K562 (cell line): ENCODE results near the gene RAB1B. TPM values are rescaled to one million over a fixed set of nuclear protein-coding genes. Genes with fewer than 3 reads are reported as not detected.

Experiments used
- AFF4 ChIP-seq: sonication (generic); formaldehyde crosslinking; IDR thresholded peaks from 2 replicates; pipeline ENCODE4 v1.8.0; 2023; ENCODE audit warnings: mild to moderate bottlenecking, missing genetic modification reagents
- CEBPG ChIP-seq, 3 experiments: fragments of 200-800 bp in 1 of 3; sonication (Bioruptor generic) in 1 of 3; sonication (generic) in 1 of 3; formaldehyde crosslinking in 1 of 3; IDR thresholded peaks in 2 of 3; conservative IDR thresholded peaks in 1 of 3; 2 replicates each; pipeline versions ENCODE4 v1.6.1 to v1.8.0; 2016 to 2022; ENCODE audit warnings: missing compliant biosample characterization in 2 of 3, missing genetic modification characterization in 2 of 3, mild to moderate bottlenecking in 1 of 3, missing genetic modification reagents in 1 of 3
- ELF1 ChIP-seq: fragments of 200-800 bp; sonication (Bioruptor generic); IDR thresholded peaks from 2 replicates; pipeline ENCODE4 v1.6.1; 2016; ENCODE audit warnings: missing genetic modification characterization, missing compliant biosample characterization
- ETS1 ChIP-seq: conservative IDR thresholded peaks from 2 replicates; pipeline ENCODE4 v1.6.1; 2011; ENCODE audit warnings: low read depth, mild to moderate bottlenecking, low read length; ENCODE audit not compliant: control insufficient read depth
- FOSL1 ChIP-seq: fragments of 200-800 bp; sonication (Bioruptor generic); conservative IDR thresholded peaks from 2 replicates; pipeline ENCODE4 v1.6.1; 2016; ENCODE audit warnings: missing genetic modification characterization, missing compliant biosample characterization
- FOXK2 ChIP-seq, 2 experiments: fragments of 450-650 bp; IDR thresholded peaks in 1 of 2; conservative IDR thresholded peaks in 1 of 2; 2 replicates each; pipeline ENCODE4 v1.6.1; 2016; ENCODE audit warnings: low read depth in 2 of 2, mild to moderate bottlenecking in 1 of 2
- JUND ChIP-seq, 2 experiments: IDR thresholded peaks; 2 replicates in 1 of 2; 3 replicates in 1 of 2; pipeline ENCODE4 v1.6.1; 2011; ENCODE audit warnings: borderline replicate concordance in 2 of 2, low read depth in 2 of 2, low read length in 2 of 2, improper control_type of control experiment in 1 of 2, missing biosample characterization in 1 of 2, missing genetic modification characterization in 1 of 2, missing genetic modification reagents in 1 of 2
- KDM5B ChIP-seq: fragments of 200-600 bp; sonication (generic); IDR thresholded peaks from 2 replicates; pipeline ENCODE4 v1.6.1; 2012; ENCODE audit warnings: low read depth, mild to moderate bottlenecking, moderate library complexity, low read length, control low read depth, inconsistent platforms; ENCODE audit not compliant: insufficient replicate concordance
- SP2 ChIP-seq: IDR thresholded peaks from 2 replicates; pipeline ENCODE4 v1.6.1; 2011; ENCODE audit warnings: mild to moderate bottlenecking, low read depth, low read length, moderate library complexity; ENCODE audit not compliant: poor library complexity, severe bottlenecking; ENCODE audit errors: extremely low read depth
- ZBTB17 ChIP-seq: fragments of 450-650 bp; formaldehyde crosslinking; IDR thresholded peaks from 2 replicates; pipeline ENCODE4 v1.4.0; 2020; ENCODE audit warnings: mild to moderate bottlenecking
- ZNF76 ChIP-seq: fragments of 250-450 bp; sonication (Bioruptor Pico); IDR thresholded peaks from 2 replicates; pipeline ENCODE4 v1.4.0; 2020; ENCODE audit warnings: mild to moderate bottlenecking, moderate library complexity, borderline replicate concordance
- ZZZ3 ChIP-seq: fragments of 450-650 bp; IDR thresholded peaks from 2 replicates; pipeline ENCODE4 v1.6.1; 2016; ENCODE audit warnings: antibody characterized with exemption, mild to moderate bottlenecking, moderate library complexity
- polyA plus RNA-seq, 8 experiments: library from polyadenylated mRNA; depleted of rRNA in 4 of 8; stranded (reverse) in 5 of 8; unstranded in 3 of 8; fragments of >200 nt; fragmentation: Nextera tagmentation in 2 of 8; fragmentation: Illumina TruSeq in 1 of 8; extraction: Ambion mirVana in 2 of 8; extraction: Trizol in 1 of 8; gene quantifications; 2 replicates each; pipeline versions ENCODE4 v1.2.1 to v1.2.3, GENCODE V29; 2011 to 2014; ENCODE audit warnings: inconsistent platforms in 1 of 8, missing spikeins in 1 of 8
- total RNA-seq, 7 experiments: library from RNA; depleted of rRNA in 6 of 7; stranded (reverse); fragments of >200 nt in 6 of 7; fragmentation: Illumina TruSeq in 2 of 7; extraction: Trizol in 2 of 7; gene quantifications; 2 replicates each; pipeline versions ENCODE4 v1.2.1 to v1.2.3, GENCODE V29; 2011 to 2021; ENCODE audit warnings: low replicate concordance in 1 of 7
- TF ChIP-seq, protein P1 (sequence below): fragments of 450-650 bp; formaldehyde crosslinking; IDR thresholded peaks from 2 replicates; pipeline ENCODE4 v1.4.0; 2020; ENCODE audit warnings: mild to moderate bottlenecking, mixed read lengths
- TF ChIP-seq, protein P2 (sequence below): fragments of 250-450 bp; sonication (Bioruptor Pico); IDR thresholded peaks from 2 replicates; pipeline ENCODE4 v1.4.0; 2020; ENCODE audit warnings: mild to moderate bottlenecking

The RAB1B gene
- total and polyA plus RNA-seq, 9 of the 15 experiments (the other 6 are each of a cell fraction or from before 2014, with no cell fraction given) = 5.6 to 146 (median 98.6) TPM

GRCh38 chr11:66288671-66289547, 20.5 kb downstream of the RAB1B start, which contains the start of gene YIF1A (continued):
- TF ChIP-seq ZZZ3 (no peak), FOXK2 (conservative IDR thresholded peaks at IDR 0.05 in 1 of 2, IDR thresholded peaks at IDR 0.05 in 1 of 2; ENCODE audit: low read depth in 2 of 2) (peak; percentile 78 to 79), JUND (IDR thresholded peaks at IDR 0.05; ENCODE audit: borderline replicate concordance, low read depth, low read length) (peak; percentile 88), JUND (tag; IDR thresholded peaks at IDR 0.05; ENCODE audit: borderline replicate concordance, low read depth, low read length) (peak; percentile 73; the same call in 2 of the 3 replicates), ETS1 (peak; percentile 70; the same call in 1 of the 2 replicates), KDM5B (peak; percentile 91), AFF4 (no peak), FOSL1 (peak; percentile 46; the same call in 1 of the 2 replicates), CEBPG (CRISPR knock-in tag; IDR thresholded peaks at IDR 0.05) (peak; percentile 49; the same call in 1 of the 2 replicates), CEBPG (tag; conservative IDR thresholded peaks at IDR 0.05 in 1 of 2, IDR thresholded peaks at IDR 0.05 in 1 of 2) (no peak), ZBTB17 (peak; percentile 28; the same call in 1 of the 2 replicates), ELF1 (tag) (peak; percentile 81), ZNF76 (CRISPR knock-in tag) (0 out of 2 replicates have a peak, but pooled peaks have one; percentile 37), SP2 (peak; percentile 85)
- TF ChIP-seq, protein P1, sequence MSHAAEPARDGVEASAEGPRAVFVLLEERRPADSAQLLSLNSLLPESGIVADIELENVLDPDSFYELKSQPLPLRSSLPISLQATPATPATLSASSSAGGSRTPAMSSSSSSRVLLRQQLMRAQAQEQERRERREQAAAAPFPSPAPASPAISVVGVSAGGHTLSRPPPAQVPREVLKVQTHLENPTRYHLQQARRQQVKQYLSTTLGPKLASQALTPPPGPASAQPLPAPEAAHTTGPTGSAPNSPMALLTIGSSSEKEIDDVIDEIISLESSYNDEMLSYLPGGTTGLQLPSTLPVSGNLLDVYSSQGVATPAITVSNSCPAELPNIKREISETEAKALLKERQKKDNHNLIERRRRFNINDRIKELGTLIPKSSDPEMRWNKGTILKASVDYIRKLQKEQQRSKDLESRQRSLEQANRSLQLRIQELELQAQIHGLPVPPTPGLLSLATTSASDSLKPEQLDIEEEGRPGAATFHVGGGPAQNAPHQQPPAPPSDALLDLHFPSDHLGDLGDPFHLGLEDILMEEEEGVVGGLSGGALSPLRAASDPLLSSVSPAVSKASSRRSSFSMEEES (CRISPR knock-in tag) = no peak
- TF ChIP-seq, protein P2, sequence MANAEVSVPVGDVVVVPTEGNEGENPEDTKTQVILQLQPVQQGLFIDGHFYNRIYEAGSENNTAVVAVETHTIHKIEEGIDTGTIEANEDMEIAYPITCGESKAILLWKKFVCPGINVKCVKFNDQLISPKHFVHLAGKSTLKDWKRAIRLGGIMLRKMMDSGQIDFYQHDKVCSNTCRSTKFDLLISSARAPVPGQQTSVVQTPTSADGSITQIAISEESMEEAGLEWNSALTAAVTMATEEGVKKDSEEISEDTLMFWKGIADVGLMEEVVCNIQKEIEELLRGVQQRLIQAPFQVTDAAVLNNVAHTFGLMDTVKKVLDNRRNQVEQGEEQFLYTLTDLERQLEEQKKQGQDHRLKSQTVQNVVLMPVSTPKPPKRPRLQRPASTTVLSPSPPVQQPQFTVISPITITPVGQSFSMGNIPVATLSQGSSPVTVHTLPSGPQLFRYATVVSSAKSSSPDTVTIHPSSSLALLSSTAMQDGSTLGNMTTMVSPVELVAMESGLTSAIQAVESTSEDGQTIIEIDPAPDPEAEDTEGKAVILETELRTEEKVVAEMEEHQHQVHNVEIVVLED (CRISPR knock-in tag) = peak; percentile 81
